HG03066 (cell line): Measurements from ENCODE around the gene CAST.

ENCODE experiments used
- ATAC-seq: cut with Tn5 transposase; IDR thresholded peaks from one replicate; pipeline ENCODE4 v1.9.1; 2021; ENCODE audit warnings: low read depth; ENCODE audit not compliant: unreplicated experiment

The CAST gene

GRCh38 chr5:96809921-96810320 lies 147.7 kb downstream of the CAST start:
- no peak for ATAC-seq

- ATAC-seq, result no peak
These were observed 150.7 kb downstream of the CAST start for GRCh38 chr5:96812851-96813250.

- no peak for ATAC-seq
These were observed 151.9 kb downstream of the CAST start for GRCh38 chr5:96814041-96814440.

GRCh38 chr5:96816411-96816939 lies 154.3 kb downstream of the CAST start:
- peak; percentile 80 for ATAC-seq

GRCh38 chr5:96816991-96817390 lies 154.8 kb downstream of the CAST start:
- ATAC-seq, result peak; percentile 31

- no peak for ATAC-seq
These were observed 155.3 kb downstream of the CAST start for GRCh38 chr5:96817506-96817905.

- ATAC-seq, result no peak
These were observed 156.1 kb downstream of the CAST start for GRCh38 chr5:96818125-96818788.

- ATAC-seq, result no peak
These were observed 157.6 kb downstream of the CAST start for GRCh38 chr5:96819806-96820205.

GRCh38 chr5:96821260-96821916 lies 159.2 kb downstream of the CAST start:
- ATAC-seq, result no peak

GRCh38 chr5:96822686-96823459 lies 160.7 kb downstream of the CAST start:
- ATAC-seq, result no peak

- peak; percentile 88 for ATAC-seq
These were observed 161.8 kb downstream of the CAST start for GRCh38 chr5:96823900-96824380.
